GM12872 (cell line): ENCODE measurements around the gene TRIM54.

ENCODE experiments used
- CTCF ChIP-seq: IDR thresholded peaks from 3 replicates; pipeline ENCODE4 v1.5.1; 2011; ENCODE audit warnings: low read depth, mild to moderate bottlenecking, low read length, moderate library complexity; ENCODE audit not compliant: insufficient read depth

The TRIM54 gene

GRCh38 chr2:27281442-27281841, 787 bp upstream of the TRIM54 start:
- no peak for TF ChIP-seq CTCF

GRCh38 chr2:27282892-27283291, 663 bp downstream of the TRIM54 start:
- no peak for TF ChIP-seq CTCF

GRCh38 chr2:27284996-27285395, 2.8 kb downstream of the TRIM54 start:
- TF ChIP-seq CTCF = no peak

GRCh38 chr2:27285481-27285880, 3.3 kb downstream of the TRIM54 start:
- no peak for TF ChIP-seq CTCF

GRCh38 chr2:27288610-27289009, 6.4 kb downstream of the TRIM54 start:
- TF ChIP-seq CTCF = no peak

GRCh38 chr2:27290549-27290948, 8.3 kb downstream of the TRIM54 start:
- TF ChIP-seq CTCF = no peak

GRCh38 chr2:27291865-27292264, 9.6 kb downstream of the TRIM54 start:
- no peak for TF ChIP-seq CTCF

GRCh38 chr2:27294928-27295327, 12.7 kb downstream of the TRIM54 start:
- TF ChIP-seq CTCF = no peak
